Kidney capillary endothelial cell (primary cell): Measurements from ENCODE around the gene CREB3L4.
"Not testable (repeated sequence)": the region's sequence is repeated elsewhere in the genome, so short reads cannot be mapped to it uniquely, and the experiment has no call there.

Experiments
- DNase-seq: peaks from one replicate; pipeline ENCODE4 v3.0.0-alpha.2; 2018; ENCODE audit warnings: low spot score

The CREB3L4 gene

DNA sequence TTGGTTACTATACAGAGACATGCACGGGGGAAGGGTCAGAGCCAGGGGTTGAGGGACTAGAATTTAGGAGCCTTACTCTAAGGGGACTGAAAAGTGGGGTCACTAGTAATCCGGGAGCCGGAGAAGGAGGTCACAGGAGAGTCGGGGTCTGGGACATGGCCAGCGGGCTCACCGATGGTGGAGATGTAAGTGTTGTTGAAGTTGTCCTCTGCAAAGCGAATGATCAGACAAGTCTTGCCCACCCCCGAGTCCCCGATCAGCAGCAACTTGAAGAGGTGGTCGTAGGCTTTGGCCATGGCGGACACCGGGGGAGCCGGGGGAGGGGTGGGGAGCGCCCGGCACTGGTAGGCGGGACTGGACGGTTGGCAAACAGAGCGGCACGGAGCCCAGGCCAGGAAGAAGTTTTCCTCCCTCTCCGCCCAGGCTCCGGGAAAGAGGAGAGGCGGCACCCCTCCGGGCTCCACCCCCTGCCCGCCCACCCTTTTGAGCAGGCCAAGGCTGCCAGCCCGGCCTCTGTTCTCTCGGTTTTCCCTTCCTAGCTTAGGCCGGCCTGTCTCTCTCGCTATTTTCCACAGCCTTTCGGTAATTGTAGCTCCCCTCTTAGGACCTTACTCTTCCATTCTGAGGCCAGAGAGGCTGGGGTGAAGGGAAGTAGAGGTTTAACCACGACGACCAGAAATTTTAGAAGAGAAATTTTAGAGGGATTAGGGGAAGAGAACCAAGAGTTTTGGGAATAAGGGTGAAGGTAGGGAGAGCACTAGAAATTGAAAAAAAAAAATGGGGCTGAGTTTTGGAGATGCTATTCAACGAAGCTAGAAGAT lies 18.4 kb downstream of the CREB3L4 start, which contains the start of gene RAB13:
TSS of gene RAB13 (minus strand) at position 399 of the 821 bp plus-strand sequence. CDS start at position 296, 103 bp downstream.
- DNase-seq: peak; percentile 63

DNA sequence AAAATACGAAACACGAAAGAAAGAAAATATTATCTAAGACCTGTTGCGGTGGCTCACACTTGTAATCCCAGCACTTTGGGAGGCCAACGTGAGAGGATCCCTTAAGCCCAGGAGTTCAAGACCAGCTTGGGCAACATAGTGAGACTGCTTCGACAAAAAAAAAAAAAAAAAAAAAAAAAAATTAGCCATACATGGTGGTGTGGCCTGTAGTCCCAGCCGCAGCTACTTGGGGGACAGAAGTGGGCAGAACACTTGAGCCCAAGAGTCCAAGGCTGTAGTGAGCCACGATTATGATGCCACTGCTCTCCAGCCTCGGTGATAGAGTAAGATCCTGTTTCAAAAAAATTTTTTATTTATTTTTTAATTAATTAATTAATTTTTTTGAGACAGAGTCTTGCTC lies 19.9 kb downstream of the CREB3L4 start:
- no peak for DNase-seq

DNA sequence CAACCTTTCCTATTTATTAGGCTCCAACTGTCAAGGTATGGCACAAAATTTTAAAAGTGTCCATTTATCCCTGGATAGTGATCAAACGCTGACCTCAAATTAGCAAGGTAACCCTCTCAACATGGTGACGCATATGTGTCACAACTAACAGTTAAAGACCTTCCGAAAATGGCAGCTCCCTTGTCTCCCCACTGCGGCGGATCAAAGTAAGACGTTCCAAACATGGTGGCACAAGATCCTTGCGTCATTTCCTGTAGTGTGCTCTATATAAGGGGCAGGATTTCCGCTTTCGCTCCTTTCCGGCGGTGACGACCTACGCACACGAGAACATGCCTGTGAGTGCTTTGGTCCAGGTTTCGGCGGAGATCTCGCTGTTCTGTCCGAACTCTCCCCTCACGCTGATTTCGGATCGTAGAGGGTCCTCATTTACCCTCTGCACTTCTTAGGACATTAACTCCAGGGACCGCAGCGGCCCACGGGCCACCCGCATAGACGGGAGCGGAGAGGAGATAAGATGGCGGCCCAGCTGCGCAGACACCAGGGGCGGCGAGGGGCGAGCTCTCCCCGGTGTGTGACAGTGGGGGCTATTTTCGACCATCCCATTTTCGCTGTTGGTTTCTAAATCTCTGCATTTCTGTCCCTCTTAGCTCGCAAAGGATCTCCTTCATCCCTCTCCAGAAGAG lies 22.9 kb downstream of the CREB3L4 start, which contains the start of gene RPS27:
TSS of gene RPS27 (plus strand) at position 295 of the 683 bp plus-strand sequence. CDS start at position 330, 35 bp downstream.
- peak; percentile 97 for DNase-seq

DNA sequence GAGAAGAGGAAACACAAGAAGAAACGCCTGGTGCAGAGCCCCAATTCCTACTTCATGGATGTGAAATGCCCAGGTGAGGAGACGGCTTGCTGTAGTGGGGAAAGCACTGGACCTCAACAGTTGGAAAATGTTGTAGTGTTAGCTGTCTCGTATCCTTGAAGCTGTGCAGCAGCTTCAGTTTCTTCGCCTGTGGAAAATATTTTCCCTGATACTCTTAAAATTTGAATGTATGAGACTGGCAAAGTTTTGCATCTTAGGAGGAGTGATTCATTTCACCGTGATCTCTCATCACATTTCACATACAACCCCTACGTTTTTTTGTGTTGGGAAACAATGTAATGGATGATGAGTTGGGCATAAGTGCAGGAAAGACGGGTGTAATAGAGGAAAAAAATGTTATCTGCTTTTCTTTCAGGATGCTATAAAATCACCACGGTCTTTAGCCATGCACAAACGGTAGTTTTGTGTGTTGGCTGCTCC lies 23.5 kb downstream of the CREB3L4 start:
- DNase-seq: no peak

- DNase-seq: no peak
Measured at GRCh38 chr1:153991806-153992205, 24.1 kb downstream of the CREB3L4 start.

- DNase-seq: no peak
Measured at GRCh38 chr1:153995202-153995601, 27.5 kb downstream of the CREB3L4 start.

DNA sequence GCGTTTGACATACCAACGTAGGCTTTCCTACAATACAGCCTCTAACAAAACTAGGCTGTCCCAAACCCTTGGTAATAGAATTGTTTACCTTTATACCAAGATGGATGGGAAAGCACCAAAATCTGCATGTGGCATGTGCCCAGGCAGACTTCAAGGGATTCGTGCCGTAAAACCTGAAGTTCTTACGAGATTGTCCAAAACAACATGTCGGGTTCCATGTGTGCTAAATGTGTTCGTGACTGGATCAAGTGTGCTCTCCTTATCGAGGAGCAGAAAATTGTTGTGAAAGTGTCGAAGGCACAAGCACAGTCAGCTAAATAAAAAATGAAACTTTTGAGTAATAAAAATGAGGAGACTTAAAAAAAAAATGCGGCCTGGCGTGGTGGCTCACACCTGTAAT lies 27.9 kb downstream of the CREB3L4 start:
- no peak for DNase-seq

- DNase-seq: not testable (repeated sequence)
Measured at GRCh38 chr1:153996882-153997281, 29.2 kb downstream of the CREB3L4 start.

GRCh38 chr1:154000420-154000819 lies 32.7 kb downstream of the CREB3L4 start:
- no peak for DNase-seq

DNA sequence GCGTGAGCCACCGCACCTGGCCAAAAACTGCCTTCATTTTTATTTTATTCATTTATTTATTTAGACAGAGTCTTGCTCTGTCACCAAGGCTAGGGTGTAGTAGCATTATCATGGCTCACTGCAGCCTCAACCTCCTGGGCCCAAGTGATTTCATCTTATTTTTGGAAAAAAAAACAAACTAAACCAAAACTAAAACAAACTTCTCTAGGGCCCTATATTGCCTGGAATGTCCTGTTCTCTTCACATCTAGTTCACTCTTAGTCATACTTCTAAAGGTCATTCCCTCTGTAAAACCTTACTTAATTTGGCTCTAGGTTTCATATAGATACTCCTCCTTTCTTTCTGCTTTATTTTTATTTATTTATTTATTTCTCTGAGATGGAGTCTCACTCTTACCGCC lies 38.4 kb downstream of the CREB3L4 start:
- no peak for DNase-seq

GRCh38 chr1:154012129-154012528 lies 44.4 kb downstream of the CREB3L4 start:
- no peak for DNase-seq

GRCh38 chr1:154012543-154012942 lies 44.8 kb downstream of the CREB3L4 start:
- not testable (repeated sequence) for DNase-seq

- no peak for DNase-seq
Measured at GRCh38 chr1:154014154-154014907, 46.6 kb downstream of the CREB3L4 start.

- DNase-seq: no peak
Measured at GRCh38 chr1:154019269-154019668, 51.6 kb downstream of the CREB3L4 start.

GRCh38 chr1:154019940-154020339 lies 52.2 kb downstream of the CREB3L4 start:
- no peak for DNase-seq
